ES-I3 (cell line): ENCODE measurements around the gene BTG4.

Experiments
- H3K36me3 ChIP-seq: 2 replicates; pipeline ENCODE4 v1.6.1; 2013; ENCODE audit warnings: mild to moderate bottlenecking, low read length, control low read depth, moderate library complexity; ENCODE audit not compliant: insufficient read depth
- H3K4me1 ChIP-seq: 2 replicates; pipeline ENCODE4 v1.6.1; 2013; ENCODE audit warnings: mild to moderate bottlenecking, control low read depth, low read length; ENCODE audit not compliant: insufficient read depth
- H3K9ac ChIP-seq: 2 replicates; pipeline ENCODE4 v1.6.1; 2013; ENCODE audit warnings: low read depth, mild to moderate bottlenecking, low read length, moderate library complexity
- H3K9me3 ChIP-seq: 2 replicates; pipeline ENCODE4 v1.6.1; 2013; ENCODE audit warnings: mild to moderate bottlenecking, low read length, moderate library complexity; ENCODE audit not compliant: control insufficient read depth, insufficient read depth

The BTG4 gene

DNA sequence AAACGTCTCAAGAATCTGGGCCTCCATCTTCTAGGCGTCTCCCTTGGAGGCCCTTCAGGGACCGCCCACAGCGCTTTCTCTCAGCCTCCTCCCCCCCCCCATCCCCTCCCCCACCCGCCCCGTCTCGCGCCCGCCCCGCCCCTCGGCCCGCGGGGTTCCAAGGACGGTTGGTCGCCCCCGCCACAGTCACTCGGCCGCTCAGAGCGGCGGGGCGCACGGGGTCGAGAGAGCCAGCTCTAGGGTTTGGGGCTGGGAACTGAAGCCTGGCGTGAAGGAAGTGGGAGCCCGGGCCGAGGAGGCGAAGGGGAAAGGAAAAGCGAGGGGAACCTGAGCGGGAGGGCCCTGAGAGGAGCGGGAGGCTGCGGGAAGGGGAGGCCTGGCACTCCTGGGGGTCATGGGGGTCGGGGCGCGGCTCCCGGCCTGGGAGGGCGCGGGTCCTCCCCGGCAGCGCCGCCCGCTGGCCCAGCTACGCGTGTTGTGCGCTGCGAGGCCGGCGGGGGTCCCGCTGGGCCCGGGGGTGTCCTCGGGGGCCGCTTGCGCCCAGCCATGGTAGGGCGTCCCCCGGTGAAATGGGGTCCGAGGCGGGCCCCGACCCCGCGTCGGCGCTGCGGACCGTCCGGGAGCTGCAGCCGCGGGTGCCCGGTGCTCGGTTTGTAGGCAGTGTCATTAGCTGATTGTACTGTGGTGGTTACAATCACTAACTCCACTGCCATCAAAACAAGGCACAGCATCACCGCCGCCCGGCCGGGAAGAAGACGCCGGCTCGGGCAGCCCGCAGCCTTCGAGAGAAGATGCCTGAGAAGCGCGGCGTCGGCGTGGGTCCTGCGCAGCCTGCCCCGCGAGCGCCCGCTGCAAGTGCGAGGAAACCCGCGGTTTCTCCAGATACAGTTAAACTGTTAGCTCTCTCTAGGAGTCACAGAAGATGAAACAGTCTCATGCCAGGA is at the start of gene BTG4:
Gene BTG4, minus strand, starts transcription at position 91 of the 944 bp plus-strand sequence. CDS start 13,610 bp downstream, outside the sequence.
- Histone ChIP-seq H3K4me1 (peaks cover 9% of the 10 kb centered on the region), H3K36me3 (no peaks in the 10 kb centered on the region), H3K9me3 (no peaks in the 10 kb centered on the region), H3K9ac (peak within 1 kb of the TSS; percentile 71; the same call in 1 of the 2 replicates)

DNA sequence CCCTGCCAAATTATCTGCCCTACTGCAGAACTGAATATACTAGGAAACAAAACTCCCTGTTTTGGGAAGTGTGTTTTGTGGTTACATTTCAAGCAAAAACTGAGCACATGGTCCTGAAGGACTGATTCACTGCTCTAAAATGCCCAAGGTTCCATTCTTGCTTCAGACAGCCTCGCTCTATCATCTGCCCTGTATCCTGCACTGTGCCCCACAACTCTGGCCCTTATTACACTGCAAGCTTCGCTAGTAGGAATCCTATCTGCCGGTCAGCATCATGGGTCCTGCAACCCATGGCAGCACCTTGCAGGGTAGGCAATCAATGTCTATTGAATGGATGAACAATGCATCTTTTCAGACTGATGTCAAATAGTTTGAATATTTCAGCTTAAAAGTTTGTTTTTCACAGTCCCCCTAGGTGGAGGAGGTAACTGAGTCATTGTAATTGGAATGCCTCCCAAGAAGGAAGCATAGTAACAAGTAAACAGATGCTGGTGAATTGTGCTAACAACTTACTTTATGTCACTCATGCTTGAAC is 49.7 kb upstream of the BTG4 start:
- Histone ChIP-seq H3K9ac (no peak overlapping the region), H3K9me3 (no peaks in the 10 kb centered on the region), H3K36me3 (no peaks in the 10 kb centered on the region), H3K4me1 (peaks cover 28% of the 10 kb centered on the region)

DNA sequence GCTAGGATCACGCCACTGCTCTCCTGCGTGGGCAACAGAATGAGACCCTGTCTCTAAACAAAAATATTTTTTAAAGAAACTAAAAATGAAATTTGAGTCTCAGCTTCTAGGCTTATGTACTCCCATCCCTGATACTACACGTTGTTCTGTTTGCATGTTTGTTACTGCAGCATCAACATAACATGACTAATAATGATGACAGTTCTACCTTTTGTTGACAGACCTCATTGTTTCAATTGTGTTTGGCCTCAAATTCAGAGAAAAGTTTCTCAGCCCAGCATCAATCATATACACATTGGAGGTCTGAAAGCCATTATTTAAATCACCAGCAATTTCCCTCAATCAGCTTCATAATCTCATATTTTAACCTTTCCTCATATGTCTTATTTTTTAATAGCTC is 49.1 kb upstream of the BTG4 start:
- peaks cover 28% of the 10 kb centered on the region for H3K4me1 ChIP-seq

DNA sequence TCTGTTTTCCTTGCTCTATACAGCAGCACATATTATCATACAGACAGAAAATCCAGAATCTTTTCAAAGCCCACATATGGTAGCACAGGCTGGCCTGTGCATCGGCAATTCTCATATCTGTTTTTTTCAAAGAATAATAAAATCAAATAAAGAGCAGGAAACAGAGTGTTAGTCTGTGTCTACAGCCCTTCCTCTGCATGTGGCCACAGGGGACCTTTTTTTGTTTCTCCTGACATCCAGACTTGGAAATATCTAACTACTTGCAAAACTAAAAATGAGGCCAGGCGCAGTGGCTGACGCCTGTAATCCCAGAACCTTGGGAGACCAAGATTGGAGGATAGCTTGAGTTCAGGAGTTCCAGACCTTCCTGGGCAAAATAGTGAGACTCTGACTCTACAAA is 48.6 kb upstream of the BTG4 start:
- Histone ChIP-seq H3K9ac (no peak overlapping the region), H3K9me3 (peaks cover 4% of the 10 kb centered on the region; the same call in 1 of the 2 replicates), H3K4me1 (peaks cover 28% of the 10 kb centered on the region), H3K36me3 (no peaks in the 10 kb centered on the region)

More for the DNA sequence above, 49.1 kb upstream of the BTG4 start:
- H3K9me3 ChIP-seq = no peaks in the 10 kb centered on the region
- no peak overlapping the region for H3K9ac ChIP-seq
- H3K36me3 ChIP-seq = no peaks in the 10 kb centered on the region

DNA sequence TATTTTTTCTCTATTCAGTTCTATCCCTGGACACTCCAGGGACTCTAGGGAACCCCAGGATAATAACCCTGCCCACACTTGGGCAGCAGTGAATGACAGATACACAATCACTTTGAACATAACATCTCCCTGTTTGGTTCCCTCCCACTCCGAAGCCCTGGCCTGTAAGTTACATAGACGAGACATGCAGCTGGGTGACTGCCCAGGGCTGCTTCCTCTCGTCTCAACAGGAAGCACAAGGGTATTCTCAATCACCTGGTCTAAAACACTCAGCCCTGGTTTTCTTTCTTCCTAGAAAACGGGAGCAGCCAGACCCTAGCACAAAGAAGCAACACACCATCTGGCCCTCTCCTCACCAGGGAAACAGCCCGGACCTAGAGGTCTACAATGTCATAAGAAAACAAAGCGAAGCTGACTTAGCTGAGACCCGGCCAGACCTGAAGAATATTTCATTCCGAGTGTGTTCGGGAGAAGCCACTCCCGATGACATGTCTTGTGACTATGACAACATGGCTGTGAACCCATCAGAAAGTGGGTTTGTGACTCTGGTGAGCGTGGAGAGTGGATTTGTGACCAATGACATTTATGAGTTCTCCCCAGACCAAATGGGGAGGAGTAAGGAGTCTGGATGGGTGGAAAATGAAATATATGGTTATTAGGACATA is 47.7 kb upstream of the BTG4 start:
- H3K9me3 ChIP-seq = peaks cover 5% of the 10 kb centered on the region; the same call in 1 of the 2 replicates
- H3K36me3 ChIP-seq = no peaks in the 10 kb centered on the region
- no peak overlapping the region for H3K9ac ChIP-seq
- H3K4me1 ChIP-seq = peaks cover 28% of the 10 kb centered on the region

DNA sequence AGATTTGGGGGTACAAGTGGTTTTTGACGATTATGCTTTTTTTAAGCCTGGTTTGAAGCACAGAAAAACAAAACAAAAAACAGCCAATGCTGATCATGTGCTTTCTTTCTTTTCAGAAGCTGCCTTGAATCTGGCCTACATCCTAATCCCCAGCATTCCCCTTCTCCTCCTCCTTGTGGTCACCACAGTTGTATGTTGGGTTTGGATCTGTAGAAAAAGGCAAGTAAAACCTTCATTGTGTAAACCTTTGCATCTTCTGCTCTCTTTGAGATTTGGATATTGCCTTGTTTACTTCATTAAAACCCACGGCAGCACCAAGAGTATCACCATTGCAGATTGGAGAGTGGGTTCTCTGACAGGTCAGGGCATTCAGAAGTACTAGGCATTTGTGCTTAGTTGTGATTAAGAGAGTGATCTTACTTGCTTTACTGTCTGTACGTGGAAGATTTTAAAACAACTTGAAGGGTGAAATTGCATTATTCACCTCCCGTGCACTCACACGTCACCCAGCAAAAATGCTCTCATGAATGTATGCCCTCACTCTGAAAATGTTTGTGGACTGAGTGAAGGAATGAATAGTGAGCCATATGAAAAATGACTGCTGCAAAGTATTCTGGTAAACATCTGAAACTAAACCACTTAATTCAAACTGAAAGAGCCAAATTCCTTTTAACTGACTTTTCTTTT is 45.4 kb upstream of the BTG4 start:
- no peaks in the 10 kb centered on the region for H3K36me3 ChIP-seq
- H3K9me3 ChIP-seq = peaks cover 5% of the 10 kb centered on the region; the same call in 1 of the 2 replicates
- H3K9ac ChIP-seq = no peak overlapping the region
- H3K4me1 ChIP-seq = peaks cover 13% of the 10 kb centered on the region

DNA sequence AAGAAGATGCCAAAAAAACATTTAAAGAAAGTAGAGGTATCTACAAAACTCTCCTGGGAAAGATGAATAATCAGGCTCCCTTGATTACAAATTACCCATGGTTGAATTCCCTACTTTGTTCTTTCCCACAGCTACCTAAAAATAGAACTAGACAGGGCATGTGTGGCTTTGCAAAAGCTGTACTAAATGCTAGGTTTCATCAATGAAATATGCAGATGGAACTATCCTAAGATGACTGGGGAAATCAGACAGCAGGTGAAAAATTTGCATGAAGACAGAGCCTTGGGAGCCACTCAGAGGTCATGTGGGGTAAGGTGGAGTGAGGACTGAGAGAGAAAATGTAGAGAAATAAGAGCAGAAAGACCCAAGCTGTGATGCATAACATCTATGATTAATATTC is 43.1 kb upstream of the BTG4 start:
- H3K9ac ChIP-seq = no peak overlapping the region
- H3K36me3 ChIP-seq = no peaks in the 10 kb centered on the region
- peaks cover under 1% of the 10 kb centered on the region; the same call in 1 of the 2 replicates for H3K4me1 ChIP-seq
- H3K9me3 ChIP-seq = peaks cover 5% of the 10 kb centered on the region; the same call in 1 of the 2 replicates

DNA sequence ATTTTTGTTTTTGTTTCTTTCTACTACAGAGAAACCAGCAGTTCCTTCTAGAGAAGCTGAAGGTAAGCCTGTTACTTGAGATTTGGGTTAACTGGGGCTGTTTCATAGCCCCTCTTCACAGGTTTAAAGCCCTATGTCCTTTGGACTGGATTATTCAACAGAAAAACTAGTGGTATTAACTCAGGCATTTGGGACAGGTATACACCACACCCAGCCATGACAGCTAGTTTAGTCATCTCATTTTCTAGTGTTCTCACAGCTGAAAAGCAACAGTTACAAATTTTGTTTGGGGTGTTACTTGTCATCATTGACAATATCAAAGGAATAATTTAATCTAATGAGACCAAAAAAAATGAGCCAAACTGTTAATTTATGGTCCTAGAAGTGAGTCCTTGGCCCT is 42.3 kb upstream of the BTG4 start:
- no peak overlapping the region for H3K9ac ChIP-seq
- peaks cover 5% of the 10 kb centered on the region; the same call in 1 of the 2 replicates for H3K9me3 ChIP-seq
- H3K4me1 ChIP-seq = peaks cover 8% of the 10 kb centered on the region; the same call in 1 of the 2 replicates
- no peaks in the 10 kb centered on the region for H3K36me3 ChIP-seq

DNA sequence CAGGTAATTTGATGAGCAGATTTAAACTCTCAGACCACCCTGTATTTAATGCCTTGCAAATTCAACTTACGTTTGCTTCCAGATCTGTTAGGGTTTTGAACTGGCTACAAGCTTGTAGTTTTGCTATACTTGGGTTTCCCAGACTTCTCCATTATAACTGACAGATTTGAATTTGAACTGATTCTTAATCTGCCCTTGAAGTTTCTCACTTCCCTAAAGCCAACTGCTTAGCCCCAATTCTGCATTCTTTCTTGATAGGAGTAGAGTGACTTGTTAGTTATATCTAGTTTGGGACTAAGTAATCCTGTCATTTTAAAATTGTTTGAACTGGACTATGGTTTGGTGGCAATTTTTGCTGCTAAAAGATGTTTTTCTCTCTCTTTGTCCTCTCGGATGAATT is 38.1 kb upstream of the BTG4 start:
- Histone ChIP-seq H3K36me3 (no peaks in the 10 kb centered on the region), H3K4me1 (peaks cover 11% of the 10 kb centered on the region), H3K9ac (no peak overlapping the region), H3K9me3 (no peaks in the 10 kb centered on the region)

DNA sequence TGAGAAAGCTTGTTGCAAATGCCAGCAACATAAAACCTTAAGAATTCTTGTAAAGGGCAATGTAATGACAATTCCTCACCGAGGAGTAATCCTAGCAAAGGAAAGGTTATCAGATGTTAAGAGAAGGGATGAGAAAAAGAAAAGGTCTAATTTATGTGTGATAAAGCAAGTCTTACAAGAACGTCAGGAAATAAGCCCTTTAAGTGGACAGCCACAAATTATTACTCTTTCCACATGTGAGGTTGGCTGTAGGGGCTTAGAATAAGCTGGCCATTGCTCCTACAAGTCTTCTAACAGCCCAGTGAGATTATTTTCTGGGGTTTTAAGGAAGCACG is 37.6 kb upstream of the BTG4 start:
- no peak overlapping the region for H3K9ac ChIP-seq
- no peaks in the 10 kb centered on the region for H3K9me3 ChIP-seq
- peaks cover 11% of the 10 kb centered on the region for H3K4me1 ChIP-seq
- no peaks in the 10 kb centered on the region for H3K36me3 ChIP-seq

DNA sequence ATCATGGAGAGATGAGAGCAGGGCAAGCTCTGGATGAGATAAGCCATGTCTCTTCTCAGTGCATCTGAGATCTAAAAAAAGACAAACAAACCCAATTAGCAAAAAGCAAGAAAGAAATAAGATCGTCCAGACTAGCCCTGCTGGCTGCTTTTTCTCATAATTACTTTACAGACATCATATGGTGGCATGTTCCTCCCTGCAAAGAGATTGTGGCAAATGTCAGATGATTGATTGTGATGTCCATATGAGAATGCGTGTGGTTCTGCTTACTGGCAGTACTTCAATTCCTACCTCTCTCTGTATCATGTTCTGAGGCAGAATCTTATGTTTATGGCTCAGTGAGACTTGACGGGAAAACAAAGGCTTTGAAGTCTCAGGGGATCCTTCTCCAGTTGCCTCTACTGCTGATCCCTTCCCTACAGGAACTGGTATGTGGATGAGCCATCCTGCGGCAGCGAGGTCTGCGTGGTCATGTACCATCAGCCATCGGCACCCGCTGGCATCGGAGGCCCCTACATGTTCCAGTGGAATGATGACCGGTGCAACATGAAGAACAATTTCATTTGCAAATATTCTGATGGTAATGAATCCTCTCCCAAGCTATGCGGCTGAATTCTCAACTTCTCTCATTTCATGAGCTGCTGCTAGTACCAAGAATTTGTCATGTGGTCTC is 37.1 kb upstream of the BTG4 start:
- Histone ChIP-seq H3K9me3 (no peaks in the 10 kb centered on the region), H3K36me3 (no peaks in the 10 kb centered on the region), H3K9ac (no peak overlapping the region), H3K4me1 (peaks cover 11% of the 10 kb centered on the region)

DNA sequence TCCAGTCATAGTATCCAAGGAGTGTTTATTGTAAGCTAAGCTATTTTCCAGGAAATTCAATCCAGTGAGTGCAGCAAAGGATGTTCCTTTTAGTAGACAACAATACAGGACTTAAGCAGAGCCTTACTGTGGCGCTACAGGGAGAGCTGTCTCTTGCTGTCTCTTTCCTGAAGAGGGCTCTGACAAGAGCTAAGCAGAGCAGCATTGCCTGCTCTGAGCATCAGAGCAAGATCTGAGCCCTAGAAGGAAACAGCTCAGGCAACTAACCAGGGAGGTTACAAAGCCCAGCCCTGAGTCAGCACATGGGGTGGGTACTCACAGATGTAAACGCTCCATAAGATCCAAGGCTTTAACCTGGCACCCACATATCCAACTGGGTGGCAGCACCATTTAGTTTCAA is 36.3 kb upstream of the BTG4 start:
- peaks cover 11% of the 10 kb centered on the region for H3K4me1 ChIP-seq
- H3K9me3 ChIP-seq = no peaks in the 10 kb centered on the region
- H3K36me3 ChIP-seq = no peaks in the 10 kb centered on the region
- H3K9ac ChIP-seq = no peak overlapping the region

DNA sequence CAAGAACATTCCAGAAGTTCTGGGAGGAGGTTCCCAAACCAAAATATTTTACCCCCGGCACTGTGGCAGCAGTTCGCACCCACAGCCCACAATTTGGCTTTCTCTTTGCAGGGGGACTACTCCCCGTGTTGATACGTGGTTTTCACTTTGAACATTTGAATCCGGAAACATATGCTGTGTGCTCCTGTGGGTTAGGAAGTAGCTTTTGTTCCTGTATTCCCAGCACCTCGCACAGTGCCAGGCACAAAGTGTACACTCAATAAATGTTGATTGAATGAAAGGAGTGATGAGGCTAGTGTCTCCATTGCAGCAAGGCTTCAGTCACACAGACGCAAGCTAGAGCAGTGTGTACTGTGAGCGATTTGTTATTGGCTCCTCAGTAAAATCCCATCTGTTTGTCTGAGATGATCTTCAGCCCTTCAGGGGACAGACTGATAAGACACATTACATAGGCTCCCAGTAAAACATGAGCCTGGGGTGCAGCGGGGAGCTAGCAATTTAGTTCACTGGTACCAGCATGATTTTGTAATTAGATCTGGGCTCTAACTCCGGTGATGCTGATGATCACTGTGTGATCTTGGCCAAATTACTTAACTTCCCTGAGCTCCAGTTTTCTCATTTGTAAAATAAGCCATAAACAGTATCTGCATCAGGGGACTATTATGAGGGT is 30.6 kb upstream of the BTG4 start:
- H3K9me3 ChIP-seq = no peaks in the 10 kb centered on the region
- no peaks in the 10 kb centered on the region for H3K36me3 ChIP-seq
- H3K9ac ChIP-seq = no peak overlapping the region
- H3K4me1 ChIP-seq = peaks cover 9% of the 10 kb centered on the region
